NCI-H526 (cell line): Measurements from ENCODE around the gene CDADC1.

Experiments
- DNase-seq, 2 experiments: peaks; one replicate each; lab custom pipeline; 2025; lab: John Stamatoyannopoulos, UW

The CDADC1 gene

GRCh38 chr13:49295244-49295643 lies 47.5 kb downstream of the CDADC1 start:
- DNase-seq = no peak

GRCh38 chr13:49296659-49297058 lies 48.9 kb downstream of the CDADC1 start:
- DNase-seq = no peak

- no peak for DNase-seq
Measured at GRCh38 chr13:49297338-49297737, 49.6 kb downstream of the CDADC1 start.

- no peak for DNase-seq
Measured at GRCh38 chr13:49298416-49298815, 50.7 kb downstream of the CDADC1 start.

- DNase-seq = peak; percentile 62 to 65
Measured at GRCh38 chr13:49298903-49299605, 51.3 kb downstream of the CDADC1 start.

- no peak for DNase-seq
Measured at GRCh38 chr13:49300276-49300675, 52.6 kb downstream of the CDADC1 start.

- DNase-seq = peak; percentile 56 to 88
Measured at GRCh38 chr13:49300739-49301589, 53.2 kb downstream of the CDADC1 start.

GRCh38 chr13:49302222-49302621 lies 54.5 kb downstream of the CDADC1 start:
- DNase-seq = no peak

GRCh38 chr13:49302817-49303216 lies 55.1 kb downstream of the CDADC1 start:
- peak in 1 of 2 experiments; percentile 11 for DNase-seq

GRCh38 chr13:49303533-49304252 lies 56.0 kb downstream of the CDADC1 start:
- peak in 1 of 2 experiments; percentile 11 for DNase-seq

- DNase-seq = no peak
Measured at GRCh38 chr13:49304356-49304755, 56.6 kb downstream of the CDADC1 start.

- DNase-seq = no peak
Measured at GRCh38 chr13:49304763-49305700, 57.3 kb downstream of the CDADC1 start.

- DNase-seq = no peak
Measured at GRCh38 chr13:49305792-49306425, 58.2 kb downstream of the CDADC1 start.

- DNase-seq = no peak
Measured at GRCh38 chr13:49307365-49307764, 59.6 kb downstream of the CDADC1 start.

GRCh38 chr13:49308097-49308875 lies 60.6 kb downstream of the CDADC1 start:
- DNase-seq = no peak

- DNase-seq = no peak
Measured at GRCh38 chr13:49308921-49309408, 61.2 kb downstream of the CDADC1 start.

GRCh38 chr13:49310251-49310650 lies 62.5 kb downstream of the CDADC1 start:
- no peak for DNase-seq

- no peak for DNase-seq
Measured at GRCh38 chr13:49311816-49312215, 64.1 kb downstream of the CDADC1 start.

GRCh38 chr13:49314344-49314882 lies 66.7 kb downstream of the CDADC1 start:
- DNase-seq = no peak
